ENCODE data around the gene PHF20. TPM values are rescaled to one million over a fixed set of nuclear protein-coding genes. Genes with fewer than 3 reads are reported as not detected.
"Not testable (repeated sequence)": the region's sequence is repeated elsewhere in the genome, so short reads cannot be mapped to it uniquely, and the experiment has no call there.

PHF20 gene
- total RNA-seq, 2 experiments from 2014 or later, result 49.1 to 50.5 TPM

DNA sequence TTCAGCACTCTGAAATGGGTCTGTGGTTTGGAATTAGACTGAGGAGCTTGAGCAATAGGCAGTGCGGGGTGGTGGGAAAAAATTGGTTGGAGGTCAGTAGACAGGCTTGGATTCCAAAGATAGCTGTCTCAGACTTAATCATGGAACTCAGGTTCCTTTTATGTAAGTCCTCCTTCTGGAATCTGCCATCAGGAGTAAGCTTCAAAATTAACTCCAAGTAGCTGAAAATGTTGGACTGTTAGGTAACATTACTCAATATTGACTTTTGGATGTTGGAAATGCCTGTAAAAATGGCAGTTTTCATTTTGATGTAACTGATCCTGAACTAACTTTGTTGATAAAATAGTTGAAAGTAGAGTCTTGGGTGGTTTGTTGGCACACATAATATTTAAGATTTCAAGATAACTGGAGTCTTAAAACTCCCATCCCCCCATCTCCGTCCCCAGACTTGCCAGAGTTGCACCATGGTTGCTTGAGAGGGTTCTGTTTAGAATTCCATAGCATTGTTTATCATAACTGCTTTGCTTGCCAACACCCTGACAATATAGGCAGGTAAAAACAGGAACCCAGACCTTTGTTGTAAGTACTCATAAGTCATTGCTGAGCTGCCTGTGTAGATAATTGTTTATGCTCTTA, 83.0 kb downstream of the PHF20 start:
- ChIA-PET CTCF (interaction anchor here (1.0 kb wide), 1 partner anchor 10 kb away, joined by 3 read pairs; no protein-coding TSS in a partner anchor), POLR2A (no interaction called here)
- Mint-ChIP-seq H3K36me3 (peaks cover 26% of the 10 kb centered on the region), H3K4me3 (no peak overlapping the region), H3K27ac (no peak overlapping the region), H3K27me3 (no peaks in the 10 kb centered on the region), H3K4me1 (ENCODE audit: low read depth) (peaks cover 16% of the 10 kb centered on the region), H3K9me3 (no peaks in the 10 kb centered on the region)
- intact Hi-C loops (cut with micrococcal nuclease), result no loop called here
- no peak for DNase-seq

DNA sequence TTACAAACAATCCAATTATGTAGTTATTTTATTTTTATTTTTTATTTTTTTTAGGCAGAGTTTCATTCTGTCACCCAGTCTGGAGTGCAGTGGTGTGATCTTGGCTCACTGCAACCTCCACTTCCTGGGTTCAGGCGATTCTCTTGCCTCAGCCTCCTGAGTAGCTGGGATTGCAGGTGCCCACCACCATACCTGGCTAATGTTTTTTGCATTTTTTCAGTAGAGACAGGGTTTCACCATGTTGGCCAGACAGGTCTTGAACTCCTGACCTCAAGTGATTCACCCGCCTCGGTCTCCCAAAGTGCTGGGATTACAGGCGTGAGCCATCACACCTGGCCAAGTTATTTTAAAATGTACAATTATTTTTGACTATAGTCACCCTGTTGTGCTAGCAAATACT, 83.8 kb downstream of the PHF20 start:
- Mint-ChIP-seq H3K36me3 (peaks cover 25% of the 10 kb centered on the region), H3K4me1 (ENCODE audit: low read depth) (peaks cover 16% of the 10 kb centered on the region)
- intact Hi-C loops (cut with micrococcal nuclease); H3K27me3 Mint-ChIP-seq; POLR2A ChIA-PET; DNase-seq; H3K4me3 Mint-ChIP-seq; H3K27ac Mint-ChIP-seq; H3K9me3 Mint-ChIP-seq: not testable (repeated sequence)
- CTCF ChIA-PET, result interaction anchor here (1.0 kb wide), 1 partner anchor 11 kb away, joined by 3 read pairs; no protein-coding TSS in a partner anchor

DNA sequence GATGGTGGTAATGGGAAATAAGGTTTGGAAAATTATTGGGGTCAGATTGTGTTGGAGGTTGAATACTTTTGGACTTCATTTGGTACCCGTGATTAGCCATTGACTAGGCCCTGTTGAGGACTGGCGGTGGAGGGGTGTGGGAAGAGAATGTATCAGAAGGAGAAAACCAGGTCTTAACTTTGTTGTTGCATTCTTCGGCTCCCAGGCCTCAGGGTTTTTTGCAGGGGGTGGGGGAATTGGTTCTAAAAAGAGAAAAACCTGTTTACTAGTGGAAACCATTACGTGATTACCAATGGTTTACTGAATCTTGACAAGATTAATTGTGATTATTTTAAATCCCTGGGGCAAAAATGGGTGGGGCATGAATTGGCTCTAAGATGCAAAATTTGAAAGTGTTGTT, 85.1 kb downstream of the PHF20 start:
- H3K4me1 Mint-ChIP-seq (ENCODE audit: low read depth), result peaks cover 16% of the 10 kb centered on the region
- peaks cover 18% of the 10 kb centered on the region for H3K36me3 Mint-ChIP-seq
- H3K9me3 Mint-ChIP-seq, result no peaks in the 10 kb centered on the region
- ChIA-PET CTCF (no interaction called here), POLR2A (interaction anchor here (0.5 kb wide), 1 partner anchor 155 kb away, joined by 3 read pairs; no protein-coding TSS in a partner anchor)
- intact Hi-C loops (cut with micrococcal nuclease), result no loop called here
- no peak for DNase-seq
- H3K27ac Mint-ChIP-seq, result no peak overlapping the region
- no peaks in the 10 kb centered on the region for H3K27me3 Mint-ChIP-seq
- H3K4me3 Mint-ChIP-seq, result no peak overlapping the region

DNA sequence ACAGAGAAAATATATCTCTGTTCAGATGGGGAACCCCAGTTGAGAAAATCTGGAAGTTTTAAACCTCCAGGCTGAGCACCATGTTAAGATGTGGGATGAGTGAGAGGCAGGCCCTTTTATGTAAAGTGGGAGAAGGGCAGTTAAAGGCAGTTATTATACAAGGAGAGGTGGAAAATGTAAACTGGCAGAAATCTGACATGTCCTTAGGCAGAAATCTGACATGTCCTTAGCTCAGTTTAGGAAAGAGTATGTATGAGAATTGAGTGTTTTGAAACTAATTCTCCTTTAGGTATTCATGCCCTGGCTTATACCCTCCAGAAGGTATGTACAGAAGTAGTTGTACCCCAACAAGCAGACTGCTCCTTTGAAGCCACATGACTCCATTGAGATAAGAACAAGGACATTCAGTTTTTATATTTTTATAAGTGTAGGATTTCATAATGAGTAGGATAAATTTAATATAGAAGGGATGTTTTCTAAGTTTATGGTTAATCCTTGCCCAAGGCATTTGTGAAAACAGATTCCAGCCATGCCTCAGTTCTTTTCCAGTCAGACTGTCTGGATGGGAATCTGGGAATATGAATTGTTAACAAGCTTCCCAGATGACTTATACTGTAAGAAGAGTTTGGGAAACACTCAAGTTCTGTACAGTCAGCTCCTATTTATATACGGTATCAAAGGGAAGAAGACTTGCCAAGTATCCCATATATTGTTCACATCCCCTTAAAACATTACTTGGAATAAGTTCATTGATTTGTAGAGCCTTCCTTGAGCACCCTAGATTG, 94.8 kb downstream of the PHF20 start:
- ChIA-PET POLR2A (interaction anchor here (1.4 kb wide), 1 partner anchor 9 kb away, joined by 3 read pairs; no protein-coding TSS in a partner anchor), CTCF (interaction anchor here (1.4 kb wide), 1 partner anchor 18 kb away, joined by 3 read pairs; no protein-coding TSS in a partner anchor)
- no peak for DNase-seq
- intact Hi-C loops (cut with micrococcal nuclease), result no loop called here
- Mint-ChIP-seq H3K4me3 (no peak overlapping the region), H3K36me3 (peaks cover 9% of the 10 kb centered on the region), H3K9me3 (no peaks in the 10 kb centered on the region), H3K27ac (no peak overlapping the region), H3K4me1 (ENCODE audit: low read depth) (peaks cover 2% of the 10 kb centered on the region), H3K27me3 (no peaks in the 10 kb centered on the region)

DNA sequence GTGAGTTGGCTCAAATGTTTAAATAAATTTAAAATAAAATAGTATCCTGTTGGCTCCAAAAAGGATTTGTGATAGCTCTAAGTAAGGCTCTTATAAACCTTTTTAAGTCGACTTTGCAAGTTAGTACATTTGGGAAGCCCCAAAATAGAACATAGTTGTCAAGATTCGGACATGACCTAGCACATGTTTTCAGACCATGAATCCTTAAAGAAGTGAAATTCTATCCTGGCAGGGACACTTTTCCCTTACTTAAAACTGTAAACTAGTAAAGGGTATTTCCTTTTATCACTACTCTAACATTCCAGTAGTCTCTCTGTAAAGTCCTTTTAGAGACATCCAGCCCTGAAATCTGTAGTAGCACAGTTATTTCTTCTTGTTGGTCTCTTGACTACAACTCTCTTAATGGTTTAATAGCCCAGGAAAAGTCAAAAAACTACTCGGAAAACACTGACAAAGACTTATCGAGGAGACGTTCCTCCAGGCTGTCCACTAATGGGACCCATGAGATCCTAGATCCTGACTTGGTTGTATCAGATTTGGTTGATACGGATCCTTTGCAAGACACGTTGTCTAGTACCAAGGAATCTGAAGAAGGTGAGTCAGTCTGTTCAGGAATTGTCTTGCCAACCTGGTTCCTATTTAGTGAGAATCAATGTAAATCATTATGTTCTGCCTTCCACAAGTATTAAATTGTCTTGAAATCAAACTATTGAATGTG, 98.9 kb downstream of the PHF20 start:
- ChIA-PET POLR2A (no interaction called here), CTCF (no interaction called here)
- no peak overlapping the region for H3K4me3 Mint-ChIP-seq
- H3K36me3 Mint-ChIP-seq, result peaks cover 11% of the 10 kb centered on the region
- DNase-seq, result no peak
- no peak overlapping the region for H3K27ac Mint-ChIP-seq
- no peaks in the 10 kb centered on the region for H3K27me3 Mint-ChIP-seq
- intact Hi-C loops (cut with micrococcal nuclease), result no loop called here
- H3K4me1 Mint-ChIP-seq (ENCODE audit: low read depth), result peaks cover 6% of the 10 kb centered on the region
- H3K9me3 Mint-ChIP-seq, result no peaks in the 10 kb centered on the region

DNA sequence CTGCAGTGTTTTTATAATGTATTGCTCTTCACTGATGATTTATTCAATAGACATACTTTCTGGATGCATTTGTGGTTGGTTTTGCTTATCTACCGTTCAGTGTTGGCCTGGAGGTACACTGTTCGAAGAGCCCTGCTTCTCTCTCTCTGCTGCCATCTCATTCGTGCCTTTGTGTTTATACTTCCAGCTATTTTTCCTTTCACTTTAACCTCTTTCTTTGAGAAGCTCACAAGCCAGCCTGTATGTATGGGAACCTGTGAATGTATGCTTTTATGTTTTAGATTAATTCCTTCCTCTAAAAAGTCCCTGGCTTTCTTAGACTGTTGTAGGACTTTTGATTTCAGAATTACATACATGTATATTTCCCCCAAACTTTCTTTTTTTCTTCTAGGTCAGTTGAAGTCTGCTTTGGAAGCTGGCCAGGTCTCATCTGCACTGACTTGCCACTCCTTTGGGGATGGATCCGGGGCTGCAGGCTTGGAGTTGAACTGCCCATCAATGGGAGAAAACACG, 99.5 kb downstream of the PHF20 start:
- Mint-ChIP-seq H3K27me3 (no peaks in the 10 kb centered on the region), H3K4me1 (ENCODE audit: low read depth) (peaks cover 5% of the 10 kb centered on the region), H3K36me3 (peaks cover 13% of the 10 kb centered on the region), H3K4me3 (no peak overlapping the region), H3K9me3 (no peaks in the 10 kb centered on the region), H3K27ac (no peak overlapping the region)
- ChIA-PET POLR2A (no interaction called here), CTCF (no interaction called here)
- intact Hi-C loops (cut with micrococcal nuclease), result no loop called here
- no peak for DNase-seq

DNA sequence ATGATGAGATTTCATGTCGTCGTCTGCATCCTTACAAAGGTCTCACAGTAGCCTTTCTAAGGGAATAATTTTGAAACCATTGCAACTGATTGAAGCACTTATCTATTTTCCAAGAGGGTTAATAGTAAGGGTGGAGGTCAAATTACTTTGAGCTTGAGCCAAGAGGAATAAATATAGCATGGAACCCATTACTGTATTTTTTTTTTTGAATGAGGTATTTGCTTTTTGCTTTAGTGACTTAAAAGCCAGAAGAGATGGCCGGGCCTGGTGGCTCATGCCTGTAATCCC, 104.2 kb downstream of the PHF20 start:
- Mint-ChIP-seq H3K27ac (no peak overlapping the region), H3K27me3 (no peaks in the 10 kb centered on the region), H3K36me3 (peaks cover 14% of the 10 kb centered on the region), H3K4me1 (ENCODE audit: low read depth) (peaks cover 11% of the 10 kb centered on the region), H3K4me3 (no peak overlapping the region), H3K9me3 (no peaks in the 10 kb centered on the region)
- ChIA-PET CTCF (interaction anchor here (0.6 to 1.3 kb wide), 2 partner anchors 8 to 32 kb away, joined by 3 to 4 read pairs; no protein-coding TSS in a partner anchor), POLR2A (interaction anchor here (0.5 kb wide), 1 partner anchor 139 kb away, joined by 3 read pairs; no protein-coding TSS in a partner anchor)
- DNase-seq, result no peak
- intact Hi-C loops (cut with micrococcal nuclease), result no loop called here

DNA sequence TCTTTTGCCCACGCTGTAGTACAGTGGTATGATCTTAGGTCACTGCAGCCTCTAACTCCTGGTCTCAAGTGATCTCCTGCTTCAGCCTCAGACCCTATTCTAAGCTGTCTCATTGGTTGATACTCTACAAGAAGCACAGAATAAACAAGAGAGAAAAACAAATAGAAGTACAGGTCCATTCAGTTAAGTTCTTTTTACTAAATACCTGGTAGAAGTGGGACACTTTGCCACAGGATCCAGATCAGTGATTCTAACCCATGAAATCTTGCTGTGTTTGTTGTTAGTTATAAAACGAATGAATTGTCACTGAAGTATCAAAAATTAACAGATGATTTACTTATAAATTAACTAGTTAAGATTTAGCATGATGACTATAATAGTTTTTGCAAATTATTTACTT, 105.8 kb downstream of the PHF20 start:
- POLR2A ChIA-PET, result no interaction called here
- H3K4me3 Mint-ChIP-seq, result no peak overlapping the region
- CTCF ChIA-PET, result interaction anchor here (0.7 kb wide), 1 partner anchor 30 kb away, joined by 3 read pairs; no protein-coding TSS in a partner anchor

DNA sequence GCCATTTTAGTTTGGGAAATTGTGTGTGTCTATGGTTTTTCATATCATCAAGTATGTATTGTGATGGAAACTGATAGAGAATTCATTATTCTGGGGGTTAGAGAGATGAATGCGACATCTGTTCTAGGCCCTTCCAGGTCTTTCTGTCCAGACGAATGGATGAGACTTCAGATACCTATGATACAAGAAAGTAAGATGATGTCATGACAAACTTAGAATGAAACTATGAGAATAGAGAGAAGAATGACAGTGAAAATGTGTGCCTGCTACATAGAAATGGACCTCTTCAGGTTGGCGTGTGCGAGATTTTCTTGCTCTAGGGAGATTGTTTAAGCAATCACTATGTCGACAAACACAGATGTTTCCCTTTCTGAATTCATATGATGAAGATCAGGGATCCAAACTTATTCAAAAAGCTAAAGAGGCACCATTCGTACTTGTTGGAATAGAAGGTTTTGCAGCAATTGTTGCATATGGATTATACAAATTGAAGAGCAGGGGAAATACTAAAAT, 106.4 kb downstream of the PHF20 start:
- intact Hi-C loops (cut with micrococcal nuclease), result no loop called here
- CTCF ChIA-PET, result no interaction called here
- H3K4me3 Mint-ChIP-seq, result no peak overlapping the region
- no peak for DNase-seq
- no peaks in the 10 kb centered on the region for H3K27me3 Mint-ChIP-seq
- peaks cover 11% of the 10 kb centered on the region for H3K4me1 Mint-ChIP-seq (ENCODE audit: low read depth)
- no peak overlapping the region for H3K27ac Mint-ChIP-seq
- peaks cover 11% of the 10 kb centered on the region for H3K36me3 Mint-ChIP-seq
- POLR2A ChIA-PET, result no interaction called here
- H3K9me3 Mint-ChIP-seq, result no peaks in the 10 kb centered on the region

More for the DNA sequence above, 105.8 kb downstream of the PHF20 start:
- Mint-ChIP-seq H3K27ac (no peak overlapping the region), H3K36me3 (peaks cover 13% of the 10 kb centered on the region), H3K9me3 (no peaks in the 10 kb centered on the region), H3K27me3 (no peaks in the 10 kb centered on the region), H3K4me1 (ENCODE audit: low read depth) (peaks cover 11% of the 10 kb centered on the region)
- intact Hi-C loops (cut with micrococcal nuclease), result no loop called here
- DNase-seq, result no peak

DNA sequence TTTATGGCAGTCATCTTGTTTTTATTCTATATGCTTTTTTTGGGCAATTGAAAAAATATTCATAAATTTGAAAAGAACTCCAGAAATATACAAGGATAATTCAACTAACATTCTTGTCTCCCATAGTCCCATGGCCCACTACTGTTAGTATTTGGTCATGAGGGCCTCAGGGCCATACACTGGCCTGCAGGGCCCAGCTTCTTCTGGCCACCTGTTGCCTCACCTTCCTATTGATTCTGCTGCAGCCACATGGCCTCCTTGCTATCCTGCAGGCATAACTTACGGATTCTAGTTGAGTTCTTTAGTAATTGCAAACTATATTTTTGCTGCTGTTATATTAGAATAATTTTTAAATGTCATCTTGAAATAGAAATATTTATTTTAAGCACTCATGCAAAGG, 109.9 kb downstream of the PHF20 start:
- CTCF ChIA-PET, result no interaction called here
- H3K9me3 Mint-ChIP-seq, result no peaks in the 10 kb centered on the region
- H3K27me3 Mint-ChIP-seq, result no peaks in the 10 kb centered on the region
- H3K27ac Mint-ChIP-seq, result no peak overlapping the region
- no peak overlapping the region for H3K4me3 Mint-ChIP-seq
- intact Hi-C loops (cut with micrococcal nuclease), result loop anchor here (5.0 kb wide), 2 partner anchors 139 to 279 kb away; partner anchors contain the start of gene RBM39
- H3K4me1 Mint-ChIP-seq (ENCODE audit: low read depth), result peaks cover 13% of the 10 kb centered on the region
- H3K36me3 Mint-ChIP-seq, result peaks cover 4% of the 10 kb centered on the region
- POLR2A ChIA-PET, result no interaction called here
- DNase-seq, result no peak

DNA sequence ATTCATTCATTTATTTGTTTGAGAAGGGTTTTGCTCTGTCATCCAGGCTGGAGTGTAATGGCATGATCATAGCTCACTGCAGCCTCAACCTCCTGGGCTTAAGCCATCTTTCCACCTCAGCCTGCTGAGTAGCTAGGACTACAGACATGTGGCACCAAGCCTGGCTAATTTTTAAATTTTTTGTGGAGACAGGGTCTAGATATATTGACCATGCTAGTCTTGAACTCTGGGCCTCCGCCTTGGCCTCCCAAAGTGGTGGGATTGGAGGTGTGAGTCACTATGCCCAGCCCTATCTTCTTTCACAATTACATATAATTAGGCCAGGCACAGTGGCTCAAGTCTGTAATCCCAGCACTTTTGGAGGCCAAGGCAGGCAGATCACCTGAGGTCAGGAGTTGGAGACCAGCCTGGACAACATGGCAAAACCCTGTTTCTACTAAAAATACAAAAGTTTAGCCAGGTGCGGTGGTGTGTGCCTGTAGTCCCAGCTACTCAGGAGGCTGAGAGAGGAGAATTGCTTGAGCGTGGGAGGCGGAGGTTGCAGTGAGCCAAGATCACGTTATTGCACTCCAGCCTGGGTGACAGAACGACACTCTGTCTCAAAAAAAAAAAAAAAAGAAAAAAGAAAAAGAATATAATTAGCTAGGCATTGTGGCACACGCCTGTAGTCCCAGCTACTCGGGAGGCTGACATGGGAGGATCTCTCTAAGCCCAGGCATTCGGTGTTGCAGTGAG, 110.8 kb downstream of the PHF20 start:
- H3K9me3 Mint-ChIP-seq, DNase-seq, H3K36me3 Mint-ChIP-seq, H3K27ac Mint-ChIP-seq, H3K27me3 Mint-ChIP-seq, H3K4me3 Mint-ChIP-seq: not testable (repeated sequence)
- intact Hi-C loops (cut with micrococcal nuclease), result loop anchor here (5.0 kb wide), 2 partner anchors 140 to 280 kb away; partner anchors contain the start of gene RBM39
- POLR2A ChIA-PET, result interaction anchor here (0.7 kb wide), 1 partner anchor 71 kb away, joined by 3 read pairs; no protein-coding TSS in a partner anchor
- CTCF ChIA-PET, result interaction anchor here (0.7 to 2.1 kb wide), 2 partner anchors 9 to 419 kb away, joined by 3 to 10 read pairs; no protein-coding TSS in a partner anchor
- peaks cover 13% of the 10 kb centered on the region for H3K4me1 Mint-ChIP-seq (ENCODE audit: low read depth)
